Immature natural killer cell (primary cell): ENCODE results near the gene OVCH2. TPM values are rescaled to one million over a fixed set of nuclear protein-coding genes. Genes with fewer than 3 reads are reported as not detected.
"Not testable (repeated sequence)": the region's sequence is repeated elsewhere in the genome, so short reads cannot be mapped to it uniquely, and the experiment has no call there.

ENCODE experiments used
- DNase-seq, 3 donors: peaks; one replicate each; pipeline ENCODE4 v3.0.0; 2022; ENCODE audit warnings: mixed read lengths in 1 of 3
- H3K27ac Mint-ChIP-seq, 6 donors: one replicate each; pipeline ENCODE4 v1.8.0; 2020; ENCODE audit warnings: mixed read lengths in 6 of 6, mild to moderate bottlenecking in 5 of 6, inconsistent platforms in 4 of 6, moderate library complexity in 3 of 6
- H3K27me3 Mint-ChIP-seq, 3 donors: one replicate each; pipeline ENCODE4 v1.8.0; 2020 to 2021; ENCODE audit warnings: low read depth in 3 of 3, mild to moderate bottlenecking in 3 of 3, mixed read lengths in 3 of 3, moderate library complexity in 3 of 3, inconsistent platforms in 1 of 3
- H3K36me3 Mint-ChIP-seq, 3 donors: one replicate each; pipeline ENCODE4 v1.8.0; 2020; ENCODE audit warnings: mixed read lengths in 3 of 3, inconsistent platforms in 2 of 3, mild to moderate bottlenecking in 2 of 3
- H3K4me1 Mint-ChIP-seq, 2 donors: one replicate each; pipeline ENCODE4 v1.8.0; 2020; ENCODE audit warnings: inconsistent platforms in 2 of 2, mild to moderate bottlenecking in 2 of 2, mixed read lengths in 2 of 2, moderate library complexity in 1 of 2
- H3K4me3 Mint-ChIP-seq, 5 donors: one replicate each; pipeline ENCODE4 v1.8.0; 2020; ENCODE audit warnings: mild to moderate bottlenecking in 5 of 5, mixed read lengths in 5 of 5, inconsistent platforms in 3 of 5, moderate library complexity in 3 of 5
- H3K9me3 Mint-ChIP-seq, 6 donors: one replicate each; pipeline ENCODE4 v1.8.0; 2020; ENCODE audit warnings: mild to moderate bottlenecking in 6 of 6, mixed read lengths in 6 of 6, inconsistent platforms in 4 of 6, moderate library complexity in 3 of 6
- polyA plus RNA-seq, 3 donors: library from polyadenylated mRNA; unstranded; fragments of 300-500 nt; fragmentation: Illumina TruSeq; gene quantifications; one replicate each; pipeline ENCODE4 v1.2.3, GENCODE V29; 2021

The OVCH2 gene
- polyA plus RNA-seq, 3 donors from 2014 or later, result not detected

GRCh38 chr11:7666292-7666866 lies 39.9 kb downstream of the OVCH2 start:
- Mint-ChIP-seq H3K4me3 (no peak overlapping the region), H3K9me3 (no peaks in the 10 kb centered on the region), H3K36me3 (peaks cover 0 to 3% (median 0%) of the 10 kb centered on the region in 3 donors), H3K27ac (no peak overlapping the region), H3K27me3 (peaks cover under 1 to 8% (median 6%) of the 10 kb centered on the region in 3 donors), H3K4me1 (no peaks in the 10 kb centered on the region)
- DNase-seq, result no peak

- no peak overlapping the region for H3K27ac Mint-ChIP-seq
- H3K9me3 Mint-ChIP-seq, result no peaks in the 10 kb centered on the region
- H3K4me3 Mint-ChIP-seq, result no peak overlapping the region
- H3K36me3 Mint-ChIP-seq, result peaks cover 0 to 3% (median 0%) of the 10 kb centered on the region in 3 donors
- H3K4me1 Mint-ChIP-seq, result no peaks in the 10 kb centered on the region
- peak; percentile 50 to 69 (median 61) for DNase-seq
- H3K27me3 Mint-ChIP-seq, result peaks cover 0 to 6% (median 3%) of the 10 kb centered on the region in 3 donors
These were observed 40.6 kb downstream of the OVCH2 start for GRCh38 chr11:7665473-7666291.

- Mint-ChIP-seq H3K9me3 (no peaks in the 10 kb centered on the region), H3K4me3 (no peak overlapping the region), H3K4me1 (no peaks in the 10 kb centered on the region), H3K36me3 (peaks cover 0 to 3% (median 0%) of the 10 kb centered on the region in 3 donors), H3K27ac (no peak overlapping the region), H3K27me3 (peaks cover 0 to 6% (median 3%) of the 10 kb centered on the region in 3 donors)
- no peak for DNase-seq
These were observed 41.4 kb downstream of the OVCH2 start for GRCh38 chr11:7664867-7665266.

DNA sequence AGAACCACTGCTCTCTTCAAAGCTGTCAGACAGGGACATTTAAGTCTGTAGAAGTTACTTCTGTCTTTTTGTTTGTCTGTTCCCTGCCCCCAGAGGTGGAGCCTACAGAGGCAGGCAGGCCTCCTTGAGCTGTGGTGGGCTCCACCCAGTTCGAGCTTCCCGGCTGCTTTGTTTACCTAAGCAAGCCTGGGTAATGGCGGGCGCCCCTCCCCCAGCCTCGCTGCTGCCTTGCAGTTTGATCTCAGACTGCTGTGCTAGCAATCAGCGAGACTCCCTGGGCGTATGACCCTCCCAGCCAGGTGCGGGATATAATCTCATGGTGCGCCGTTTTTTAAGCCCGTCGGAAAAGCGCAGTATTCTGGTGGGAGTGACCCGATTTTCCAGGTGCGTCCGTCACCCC lies 42.7 kb downstream of the OVCH2 start:
- not testable (repeated sequence) for DNase-seq, H3K9me3 Mint-ChIP-seq, H3K4me1 Mint-ChIP-seq, H3K4me3 Mint-ChIP-seq, H3K36me3 Mint-ChIP-seq, H3K27me3 Mint-ChIP-seq, H3K27ac Mint-ChIP-seq

DNA sequence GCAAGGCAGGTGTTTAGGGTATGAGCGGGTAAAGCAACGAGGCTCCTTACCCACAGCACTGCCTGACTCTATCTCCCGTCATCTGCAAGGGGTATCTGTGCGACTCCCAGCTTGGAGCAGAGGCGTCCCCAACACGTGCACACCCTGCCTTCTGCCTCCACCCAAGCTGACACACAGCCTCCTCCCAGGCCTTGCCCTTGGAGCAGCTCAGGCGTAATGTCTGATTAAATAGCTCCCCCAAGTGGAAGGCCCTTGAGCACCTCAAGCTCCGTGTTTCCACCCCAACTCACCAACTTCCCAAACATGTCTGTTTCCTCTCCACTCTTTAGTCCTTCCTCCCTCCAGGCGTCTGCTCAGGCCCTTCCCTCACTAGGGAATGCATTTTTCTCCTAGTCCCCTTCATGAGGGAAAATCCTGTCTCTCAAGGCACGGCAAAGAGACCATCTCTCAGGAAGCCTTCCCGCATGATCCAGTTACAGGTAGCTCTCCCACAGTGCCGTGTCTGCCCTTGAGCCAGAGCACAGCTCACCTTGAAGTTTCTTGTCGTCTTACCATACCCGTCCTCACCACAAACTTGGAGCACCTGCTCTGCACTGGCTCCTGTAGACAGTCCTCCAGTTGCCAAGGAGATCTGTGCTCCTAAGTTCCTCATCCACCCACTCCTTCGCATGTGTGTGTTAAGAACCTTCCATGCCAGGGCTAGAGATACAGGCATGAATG lies 48.8 kb downstream of the OVCH2 start:
- Mint-ChIP-seq H3K4me3 (no peak overlapping the region), H3K9me3 (peaks cover 0 to 2% (median 0%) of the 10 kb centered on the region in 6 donors), H3K27ac (no peak overlapping the region), H3K36me3 (peaks cover 0 to 12% (median 4%) of the 10 kb centered on the region in 3 donors), H3K27me3 (no peaks in the 10 kb centered on the region), H3K4me1 (no peaks in the 10 kb centered on the region)
- peak in 2 of 3 donors; percentile 11 to 33 for DNase-seq

GRCh38 chr11:7656704-7657103 lies 49.6 kb downstream of the OVCH2 start:
- no peak overlapping the region for H3K27ac Mint-ChIP-seq
- H3K36me3 Mint-ChIP-seq, result peaks cover 0 to 19% (median 7%) of the 10 kb centered on the region in 3 donors
- DNase-seq, result no peak
- H3K27me3 Mint-ChIP-seq, result no peaks in the 10 kb centered on the region
- H3K9me3 Mint-ChIP-seq, result peaks cover 0 to 2% (median 0%) of the 10 kb centered on the region in 6 donors
- no peaks in the 10 kb centered on the region for H3K4me1 Mint-ChIP-seq
- no peak overlapping the region for H3K4me3 Mint-ChIP-seq

DNA sequence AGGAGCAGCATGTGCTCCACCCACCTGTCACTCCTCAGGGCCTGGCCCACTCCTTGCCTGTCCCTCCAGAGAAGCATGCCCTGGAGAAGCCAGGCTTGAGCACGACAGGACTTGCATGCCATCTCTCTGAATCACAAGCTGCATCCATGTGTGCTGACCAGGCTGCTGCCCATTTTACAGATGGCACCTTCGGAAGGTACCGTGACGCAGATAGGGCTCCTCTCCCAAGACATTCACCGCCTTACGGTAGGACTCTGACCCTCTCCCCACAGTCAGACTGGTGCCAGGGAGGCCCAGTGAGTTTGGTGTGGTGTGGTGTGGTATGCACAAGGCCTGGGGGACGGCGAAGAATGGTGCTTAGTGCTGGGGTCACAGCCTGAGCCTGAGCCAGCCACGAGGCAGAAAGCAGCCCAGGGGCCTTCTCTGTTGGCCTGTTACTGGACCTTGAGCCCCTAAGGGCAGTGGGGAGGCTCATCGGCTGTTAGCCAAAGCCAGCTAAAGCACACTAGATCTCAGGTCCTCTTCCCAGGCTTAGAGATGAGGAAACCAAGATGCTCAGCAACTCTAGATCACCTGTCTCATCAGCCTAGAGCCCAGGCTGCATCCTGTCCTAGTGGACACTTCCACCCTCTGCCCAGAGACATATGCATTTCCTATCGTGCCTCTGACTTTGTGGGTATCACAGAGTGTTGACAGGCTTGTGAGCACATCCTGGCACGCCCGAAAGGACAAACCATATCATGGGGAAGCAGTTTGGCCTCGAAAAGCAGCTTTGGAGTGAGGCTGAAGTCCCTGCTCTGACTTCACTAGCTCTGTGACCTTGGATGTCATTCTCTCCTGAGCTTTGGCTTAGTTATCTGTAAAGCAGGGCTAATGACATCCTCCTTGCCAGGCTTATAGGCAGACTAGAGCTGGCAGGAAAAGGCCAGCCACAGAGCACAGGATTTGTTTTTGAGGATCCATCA lies 50.7 kb downstream of the OVCH2 start:
- no peaks in the 10 kb centered on the region for H3K4me1 Mint-ChIP-seq
- peaks cover 0 to 2% (median 0%) of the 10 kb centered on the region in 6 donors for H3K9me3 Mint-ChIP-seq
- H3K4me3 Mint-ChIP-seq, result no peak overlapping the region
- no peak for DNase-seq
- no peaks in the 10 kb centered on the region for H3K27me3 Mint-ChIP-seq
- no peak overlapping the region for H3K27ac Mint-ChIP-seq
- H3K36me3 Mint-ChIP-seq, result peaks cover 6 to 31% (median 7%) of the 10 kb centered on the region in 3 donors

GRCh38 chr11:7654195-7654705 lies 52.0 kb downstream of the OVCH2 start:
- peaks cover 16 to 42% (median 17%) of the 10 kb centered on the region in 3 donors for H3K36me3 Mint-ChIP-seq
- no peaks in the 10 kb centered on the region for H3K27me3 Mint-ChIP-seq
- H3K4me3 Mint-ChIP-seq, result no peak overlapping the region
- peaks cover 0 to 2% (median 0%) of the 10 kb centered on the region in 6 donors for H3K9me3 Mint-ChIP-seq
- H3K4me1 Mint-ChIP-seq, result no peaks in the 10 kb centered on the region
- no peak overlapping the region for H3K27ac Mint-ChIP-seq
- DNase-seq, result no peak

DNA sequence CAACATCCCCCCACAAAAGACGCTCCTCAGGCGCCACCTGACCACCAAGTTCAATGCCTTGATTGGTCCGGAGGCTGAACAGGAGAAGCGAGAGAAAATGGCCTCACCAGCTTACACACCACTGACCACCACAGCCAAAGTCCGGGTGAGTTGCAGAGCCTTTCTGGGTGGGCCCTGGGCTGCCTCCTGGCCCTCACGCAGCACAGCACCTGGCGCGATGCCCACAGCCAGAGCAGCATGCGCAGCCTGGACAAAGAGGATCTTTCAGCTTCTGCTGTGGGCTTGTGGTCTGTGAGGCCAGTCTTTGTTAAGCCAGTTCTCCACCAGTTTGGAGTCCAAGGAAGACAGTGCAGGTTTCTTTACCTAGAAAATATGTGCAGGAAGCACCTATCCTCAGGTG lies 54.6 kb downstream of the OVCH2 start:
- no peaks in the 10 kb centered on the region for H3K9me3 Mint-ChIP-seq
- DNase-seq, result no peak
- no peaks in the 10 kb centered on the region for H3K4me1 Mint-ChIP-seq
- no peak overlapping the region for H3K27ac Mint-ChIP-seq
- no peaks in the 10 kb centered on the region for H3K27me3 Mint-ChIP-seq
- H3K36me3 Mint-ChIP-seq, result peaks cover 16 to 51% (median 17%) of the 10 kb centered on the region in 3 donors
- H3K4me3 Mint-ChIP-seq, result no peak overlapping the region

- Mint-ChIP-seq H3K27me3 (no peaks in the 10 kb centered on the region), H3K36me3 (peaks cover 16 to 51% (median 17%) of the 10 kb centered on the region in 3 donors), H3K9me3 (no peaks in the 10 kb centered on the region), H3K27ac (no peak overlapping the region), H3K4me1 (no peaks in the 10 kb centered on the region), H3K4me3 (no peak overlapping the region)
- DNase-seq, result no peak
These were observed 55.1 kb downstream of the OVCH2 start for GRCh38 chr11:7651140-7651551.

DNA sequence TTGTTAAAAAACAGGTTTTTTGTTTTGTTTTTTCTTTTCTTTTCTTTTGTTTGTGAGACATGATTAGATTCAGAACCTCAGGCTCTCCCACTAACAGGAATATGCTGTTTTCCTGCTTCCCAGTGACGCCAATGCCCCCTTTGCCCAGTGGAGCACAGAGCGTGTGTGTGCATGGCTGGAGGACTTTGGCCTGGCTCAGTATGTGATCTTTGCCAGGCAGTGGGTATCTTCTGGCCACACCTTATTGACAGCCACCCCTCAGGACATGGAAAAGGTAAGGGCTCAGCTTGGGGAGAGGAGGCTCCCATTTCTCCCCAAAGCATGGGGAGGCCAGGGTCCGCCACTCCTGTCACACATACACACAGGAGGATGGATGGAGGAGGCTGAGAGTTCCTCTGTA lies 58.0 kb downstream of the OVCH2 start:
- Mint-ChIP-seq H3K36me3 (peaks cover 17 to 54% (median 24%) of the 10 kb centered on the region in 3 donors), H3K27me3 (no peaks in the 10 kb centered on the region), H3K4me3 (no peak overlapping the region), H3K9me3 (no peaks in the 10 kb centered on the region), H3K4me1 (no peaks in the 10 kb centered on the region), H3K27ac (no peak overlapping the region)
- DNase-seq, result no peak

GRCh38 chr11:7646866-7647265 lies 59.4 kb downstream of the OVCH2 start:
- DNase-seq, result no peak
- Mint-ChIP-seq H3K4me3 (no peak overlapping the region), H3K4me1 (no peaks in the 10 kb centered on the region), H3K27ac (no peak overlapping the region), H3K36me3 (peaks cover 17 to 51% (median 34%) of the 10 kb centered on the region in 3 donors), H3K27me3 (no peaks in the 10 kb centered on the region), H3K9me3 (no peaks in the 10 kb centered on the region)

GRCh38 chr11:7645206-7645605 lies 61.1 kb downstream of the OVCH2 start:
- no peak for DNase-seq
- Mint-ChIP-seq H3K27me3 (peaks cover 0 to 1% (median 0%) of the 10 kb centered on the region in 3 donors), H3K27ac (no peak overlapping the region), H3K4me3 (no peak overlapping the region), H3K9me3 (no peaks in the 10 kb centered on the region), H3K4me1 (no peaks in the 10 kb centered on the region), H3K36me3 (peaks cover 20 to 47% (median 34%) of the 10 kb centered on the region in 3 donors)
